LNCaP clone FGC (cell line): ENCODE measurements around the gene NUDT8.

Experiments used
- DNase-seq: peaks from one replicate; pipeline ENCODE4 v3.0.0-alpha.2; 2011; ENCODE audit warnings: low read depth
- H3K4me3 ChIP-seq: 2 replicates; pipeline ENCODE4 v1.5.1; 2011; ENCODE audit warnings: mild to moderate bottlenecking, low read depth, low read length, control low read depth
- CTCF ChIP-seq: IDR thresholded peaks from 2 replicates; pipeline ENCODE4 v1.5.1; 2012; ENCODE audit warnings: mild to moderate bottlenecking; ENCODE audit not compliant: control insufficient read depth, insufficient read depth; ENCODE audit errors: extremely low read depth

The NUDT8 gene

GRCh38 chr11:67613960-67614715, 15.6 kb downstream of the NUDT8 start:
- TF ChIP-seq CTCF: peak; percentile 63
- no peak for DNase-seq
- H3K4me3 ChIP-seq: no peak overlapping the region

DNA sequence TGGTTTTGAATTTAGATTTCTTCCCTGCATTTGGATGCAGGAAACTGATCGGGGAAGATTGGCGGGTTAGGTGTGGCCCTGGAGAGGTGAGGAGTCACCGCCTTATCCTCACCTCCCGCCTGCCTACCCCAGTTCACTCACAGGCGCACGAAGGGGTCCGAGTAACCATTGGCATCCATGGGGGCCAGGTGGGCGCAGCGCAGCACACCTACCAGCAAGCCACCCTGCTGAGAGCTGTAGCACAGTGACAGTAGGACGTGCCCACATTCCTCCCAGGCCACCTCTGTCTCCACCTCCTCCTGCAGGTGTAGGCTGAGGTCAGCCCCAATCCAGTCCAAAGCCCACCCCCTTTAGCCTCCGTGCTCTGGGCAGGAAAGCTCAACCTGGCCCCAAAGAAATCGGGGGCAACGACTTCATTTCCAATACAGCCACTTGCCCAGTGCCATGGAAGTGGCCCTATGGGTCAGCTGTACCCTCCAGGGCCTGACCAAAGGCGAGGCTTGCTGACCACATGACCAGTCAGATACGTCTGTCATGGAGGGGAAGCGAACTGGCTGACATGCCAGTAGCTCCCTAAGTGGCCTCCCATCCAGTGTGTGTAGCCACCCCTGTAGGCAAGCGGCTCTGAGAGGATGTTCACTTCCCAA, 16.3 kb downstream of the NUDT8 start:
- no peak overlapping the region for H3K4me3 ChIP-seq
- DNase-seq: no peak

GRCh38 chr11:67612751-67613150, 17.0 kb downstream of the NUDT8 start:
- no peak for DNase-seq
- no peak overlapping the region for H3K4me3 ChIP-seq
- no peak for TF ChIP-seq CTCF

More for the DNA sequence above, 16.3 kb downstream of the NUDT8 start:
- TF ChIP-seq CTCF: no peak

DNA sequence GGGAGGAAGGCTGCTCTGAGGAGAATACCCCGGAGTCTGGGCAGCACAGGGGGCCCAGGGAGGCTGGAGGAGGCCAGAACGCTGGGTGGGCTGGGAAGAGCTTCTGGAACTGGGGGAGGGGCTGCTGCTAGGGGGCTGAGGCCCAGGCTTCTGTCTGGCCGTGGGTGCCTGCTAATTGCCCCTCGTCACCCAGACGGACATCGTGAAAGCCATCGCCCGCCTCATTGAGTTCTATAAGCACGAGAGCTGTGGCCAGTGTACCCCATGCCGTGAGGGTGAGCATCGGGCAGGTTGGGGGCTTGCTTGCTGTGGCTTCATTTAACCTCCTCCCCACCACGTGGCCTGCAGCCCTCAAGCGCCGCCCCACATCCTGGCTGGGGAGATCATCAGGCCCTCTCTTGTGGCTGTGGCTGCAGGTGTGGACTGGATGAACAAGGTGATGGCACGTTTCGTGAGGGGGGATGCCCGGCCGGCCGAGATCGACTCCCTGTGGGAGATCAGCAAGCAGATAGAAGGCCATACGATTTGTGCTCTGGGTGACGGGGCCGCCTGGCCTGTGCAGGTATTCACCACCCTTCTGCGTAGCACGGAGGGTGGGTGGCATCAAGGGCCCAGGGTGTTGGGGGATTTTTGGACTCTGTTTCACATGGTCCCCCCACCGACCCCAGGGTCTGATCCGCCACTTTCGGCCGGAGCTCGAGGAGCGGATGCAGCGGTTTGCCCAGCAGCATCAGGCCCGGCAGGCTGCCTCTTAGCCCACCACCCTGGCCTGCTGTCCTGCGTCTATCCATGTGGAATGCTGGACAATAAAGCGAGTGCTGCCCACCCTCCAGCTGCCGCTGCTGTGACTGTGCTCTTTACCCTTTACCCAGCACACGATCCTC, 17.8 kb downstream of the NUDT8 start:
- DNase-seq: no peak
- no peak overlapping the region for H3K4me3 ChIP-seq
- TF ChIP-seq CTCF: no peak

DNA sequence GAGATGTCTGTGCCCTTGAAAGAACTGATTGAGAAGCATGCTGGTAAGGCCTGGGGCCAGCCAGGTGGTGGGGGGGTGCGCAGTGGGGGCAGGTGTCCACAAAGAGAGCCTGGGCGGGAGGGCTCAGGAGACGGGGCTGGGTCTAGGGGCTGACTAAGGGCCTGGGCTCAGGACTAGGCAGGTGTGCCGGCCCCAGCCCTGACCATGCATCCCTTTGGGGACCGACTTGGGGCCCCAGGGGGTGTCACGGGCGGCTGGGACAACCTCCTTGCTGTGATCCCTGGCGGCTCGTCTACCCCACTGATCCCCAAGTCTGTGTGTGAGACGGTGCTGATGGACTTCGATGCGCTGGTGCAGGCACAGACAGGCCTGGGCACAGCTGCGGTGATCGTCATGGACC, 18.6 kb downstream of the NUDT8 start:
- no peak for TF ChIP-seq CTCF
- no peak overlapping the region for H3K4me3 ChIP-seq
- no peak for DNase-seq

GRCh38 chr11:67610302-67610868, 19.4 kb downstream of the NUDT8 start:
- no peak for TF ChIP-seq CTCF
- no peak overlapping the region for H3K4me3 ChIP-seq
- DNase-seq: no peak
